Thymus (tissue), 11 donors: ENCODE measurements around the gene PLCL1. TPM values are rescaled to one million over a fixed set of nuclear protein-coding genes. Genes with fewer than 3 reads are reported as not detected.

Experiments
- DNase-seq, 9 donors: peaks; one replicate each; pipeline ENCODE4 v3.0.0-alpha.2; 2013; ENCODE audit warnings: low spot score in 9 of 9, low read depth in 6 of 9, missing footprints in 1 of 9
- H3K27ac ChIP-seq, 2 donors: one replicate each; pipeline ENCODE4 v1.5.1; 2013; ENCODE audit warnings: control low read depth in 1 of 2, low read depth in 1 of 2, low read length in 1 of 2, mild to moderate bottlenecking in 1 of 2, moderate library complexity in 1 of 2
- H3K27me3 ChIP-seq, 2 donors: one replicate each; pipeline ENCODE4 v1.5.1; 2013; ENCODE audit warnings: low read length in 1 of 2; ENCODE audit not compliant: control insufficient read depth in 2 of 2, insufficient read depth in 1 of 2
- H3K36me3 ChIP-seq, 2 donors: one replicate each; pipeline ENCODE4 v1.5.1; 2013; ENCODE audit warnings: low read length in 1 of 2, mild to moderate bottlenecking in 1 of 2, moderate library complexity in 1 of 2; ENCODE audit not compliant: control insufficient read depth in 2 of 2, insufficient read depth in 2 of 2
- H3K4me1 ChIP-seq, 2 donors: one replicate each; pipeline ENCODE4 v1.5.1; 2013; ENCODE audit warnings: low read length in 2 of 2; ENCODE audit not compliant: control insufficient read depth in 2 of 2, insufficient read depth in 2 of 2
- H3K4me3 ChIP-seq, 2 donors: one replicate each; pipeline ENCODE4 v1.5.1; 2013; ENCODE audit warnings: low read length in 2 of 2, control low read depth in 1 of 2, mild to moderate bottlenecking in 1 of 2
- H3K9me3 ChIP-seq, 2 donors: one replicate each; pipeline ENCODE4 v1.5.1; 2013; ENCODE audit warnings: low read length in 1 of 2, mild to moderate bottlenecking in 1 of 2; ENCODE audit not compliant: control insufficient read depth in 2 of 2, insufficient read depth in 1 of 2
- whole genome bisulfite sequencing: extraction: QIAGEN DNeasy Blood & Tissue Kit; methylation state at CpG from one replicate; pipeline ENCODE4 v1.1.7; 2013; 5-methylcytosine and 5-hydroxymethylcytosine counted together
- polyA plus RNA-seq: library from polyadenylated mRNA; stranded (reverse); fragments of 200-250 nt; gene quantifications from one replicate; pipeline ENCODE4 v1.2.3, GENCODE V29; 2013
- total RNA-seq: library from RNA; stranded (reverse); fragments of 120-200 nt; gene quantifications from one replicate; pipeline ENCODE4 v1.2.4, GENCODE V29; 2013
- donor health status: healthy.

The PLCL1 gene
- total and polyA plus RNA-seq, 2 donors: 7.8 to 16.5 TPM

GRCh38 chr2:198168651-198169050 lies 364.3 kb downstream of the PLCL1 start:
- Histone ChIP-seq H3K27me3 (no peaks in the 10 kb centered on the region), H3K27ac (no peak overlapping the region), H3K9me3 (no peaks in the 10 kb centered on the region), H3K4me1 (no peaks in the 10 kb centered on the region), H3K36me3 (no peaks in the 10 kb centered on the region), H3K4me3 (no peak overlapping the region)
- DNase-seq: no peak
- 91% methylated on average over 1 of the region's 1 CpG for WGBS

- H3K9me3 ChIP-seq: no peaks in the 10 kb centered on the region
- H3K4me3 ChIP-seq: no peak overlapping the region
- H3K27me3 ChIP-seq: peaks cover 0 to 2% of the 10 kb centered on the region in 2 donors
- DNase-seq: no peak
- no peaks in the 10 kb centered on the region for H3K4me1 ChIP-seq
- WGBS: 61% methylated on average over 6 of the region's 6 CpGs
- H3K27ac ChIP-seq: no peak overlapping the region
- no peaks in the 10 kb centered on the region for H3K36me3 ChIP-seq
Observed at GRCh38 chr2:198173242-198173641, 368.8 kb downstream of the PLCL1 start.

- no peaks in the 10 kb centered on the region for H3K9me3 ChIP-seq
- no peak overlapping the region for H3K4me3 ChIP-seq
- peaks cover 0 to 2% of the 10 kb centered on the region in 2 donors for H3K27me3 ChIP-seq
- DNase-seq: no peak
- no peak overlapping the region for H3K27ac ChIP-seq
- H3K4me1 ChIP-seq: no peaks in the 10 kb centered on the region
- WGBS: 97% methylated on average over 2 of the region's 2 CpGs
- H3K36me3 ChIP-seq: no peaks in the 10 kb centered on the region
Observed at GRCh38 chr2:198173864-198174263, 369.5 kb downstream of the PLCL1 start.

- no peak for DNase-seq
- H3K4me1 ChIP-seq: no peaks in the 10 kb centered on the region
- peaks cover 0 to 2% of the 10 kb centered on the region in 2 donors for H3K27me3 ChIP-seq
- H3K4me3 ChIP-seq: no peak overlapping the region
- 88% methylated on average over 3 of the region's 3 CpGs for WGBS
- H3K27ac ChIP-seq: no peak overlapping the region
- no peaks in the 10 kb centered on the region for H3K9me3 ChIP-seq
- H3K36me3 ChIP-seq: no peaks in the 10 kb centered on the region
Observed at GRCh38 chr2:198175271-198175670, 370.9 kb downstream of the PLCL1 start.

- DNase-seq: no peak
- H3K27ac ChIP-seq: no peak overlapping the region
- no peaks in the 10 kb centered on the region for H3K4me1 ChIP-seq
- peaks cover 0 to 2% of the 10 kb centered on the region in 2 donors for H3K27me3 ChIP-seq
- no peak overlapping the region for H3K4me3 ChIP-seq
- 93% methylated on average over 2 of the region's 2 CpGs for WGBS
- H3K9me3 ChIP-seq: no peaks in the 10 kb centered on the region
- H3K36me3 ChIP-seq: no peaks in the 10 kb centered on the region
Observed at GRCh38 chr2:198177040-198177439, 372.6 kb downstream of the PLCL1 start.

- no peak overlapping the region for H3K27ac ChIP-seq
- no peak overlapping the region for H3K4me3 ChIP-seq
- peaks cover 0 to 2% of the 10 kb centered on the region in 2 donors for H3K27me3 ChIP-seq
- no peaks in the 10 kb centered on the region for H3K4me1 ChIP-seq
- no peak for DNase-seq
- no peaks in the 10 kb centered on the region for H3K9me3 ChIP-seq
- H3K36me3 ChIP-seq: no peaks in the 10 kb centered on the region
Observed at GRCh38 chr2:198178766-198179165, 374.4 kb downstream of the PLCL1 start.

GRCh38 chr2:198186257-198186656 lies 381.9 kb downstream of the PLCL1 start:
- H3K27ac ChIP-seq: no peak overlapping the region
- H3K36me3 ChIP-seq: no peaks in the 10 kb centered on the region
- no peaks in the 10 kb centered on the region for H3K27me3 ChIP-seq
- no peak for DNase-seq
- WGBS: 93% methylated on average over 1 of the region's 1 CpG
- H3K9me3 ChIP-seq: no peaks in the 10 kb centered on the region
- H3K4me3 ChIP-seq: no peak overlapping the region
- H3K4me1 ChIP-seq: no peaks in the 10 kb centered on the region

GRCh38 chr2:198187841-198188240 lies 383.4 kb downstream of the PLCL1 start:
- Histone ChIP-seq H3K27me3 (no peaks in the 10 kb centered on the region), H3K27ac (no peak overlapping the region), H3K9me3 (no peaks in the 10 kb centered on the region), H3K4me3 (no peak overlapping the region), H3K36me3 (no peaks in the 10 kb centered on the region), H3K4me1 (no peaks in the 10 kb centered on the region)
- no peak for DNase-seq
- WGBS: 83% methylated on average over 1 of the region's 1 CpG

- no peaks in the 10 kb centered on the region for H3K36me3 ChIP-seq
- no peak for DNase-seq
- WGBS: 85% methylated on average over 13 of the region's 13 CpGs
- H3K27ac ChIP-seq: no peak overlapping the region
- H3K4me1 ChIP-seq: no peaks in the 10 kb centered on the region
- no peak overlapping the region for H3K4me3 ChIP-seq
- no peaks in the 10 kb centered on the region for H3K9me3 ChIP-seq
- no peaks in the 10 kb centered on the region for H3K27me3 ChIP-seq
Observed at GRCh38 chr2:198188982-198189381, 384.6 kb downstream of the PLCL1 start.

GRCh38 chr2:198191651-198192050 lies 387.3 kb downstream of the PLCL1 start:
- H3K27ac ChIP-seq: no peak overlapping the region
- DNase-seq: no peak
- no peaks in the 10 kb centered on the region for H3K9me3 ChIP-seq
- H3K27me3 ChIP-seq: no peaks in the 10 kb centered on the region
- WGBS: 53% methylated on average over 1 of the region's 1 CpG
- H3K4me1 ChIP-seq: no peaks in the 10 kb centered on the region
- no peak overlapping the region for H3K4me3 ChIP-seq
- no peaks in the 10 kb centered on the region for H3K36me3 ChIP-seq
